GM12878 (cell line): Measurements from ENCODE around the gene CGB2. TPM values are rescaled to one million over a fixed set of nuclear protein-coding genes. Genes with fewer than 3 reads are reported as not detected.

ENCODE experiments used
- ATAC-seq: fragments of 200-7000 bp; cut with Tn5 transposase; 3 replicates; pipeline ENCODE4 v1.9.1; 2020; ENCODE audit warnings: mild to moderate bottlenecking, moderate library complexity
- BruUV-seq: library from RNA; stranded (reverse); fragments of 400-500 nt; replicated peaks from 2 replicates; lab custom pipeline; 2021; lab: Mats Ljungman, UMichigan
- CTCF ChIA-PET: fragments of 300-600 bp; sonication (Branson Sonifier 250); formaldehyde crosslinking; extraction: SDS; loops from one replicate; lab custom pipeline; 2021; ENCODE audit warnings: inconsistent platforms; lab: Yijun Ruan, JAX
- POLR2A ChIA-PET: fragments of 350-600 bp; formaldehyde crosslinking; extraction: SDS; loops from one replicate; lab custom pipeline; 2021; ENCODE audit warnings: inconsistent platforms; lab: Charles Lee
- RAD21 ChIA-PET: fragments of 300-600 bp; sonication (Branson Sonifier 250); formaldehyde crosslinking; loops from one replicate; lab custom pipeline; 2023; ENCODE audit warnings: antibody characterized with exemption; ENCODE audit not compliant: unreplicated experiment; lab: Charles Lee
- SMC1A ChIA-PET: fragments of 300-600 bp; sonication (Branson Sonifier 250); formaldehyde crosslinking; loops from one replicate; lab custom pipeline; 2023; ENCODE audit not compliant: unreplicated experiment, uncharacterized antibody; lab: Charles Lee
- DNase-seq: peaks from one replicate; pipeline ENCODE4 v3.0.0-alpha.2; 2011; ENCODE audit warnings: low read depth, low spot score
- FAIRE-seq: peaks from 3 replicates; lab custom pipeline; 2011; peaks lifted over from hg19 to GRCh38; lab: Jason Lieb, UNC
- H2AFZ ChIP-seq: 2 replicates; pipeline ENCODE4 v1.6.0; 2011; ENCODE audit warnings: low read depth, low read length, control low read depth; ENCODE audit not compliant: control insufficient read depth
- H3K27ac ChIP-seq: 2 replicates; pipeline ENCODE4 v1.5.1; 2011; ENCODE audit warnings: control low read depth; ENCODE audit not compliant: control insufficient read depth, insufficient read depth
- H3K27me3 ChIP-seq, 2 experiments: replicated peaks in 1 of 2; 2 replicates each; pipeline versions ENCODE4 v1.6.0 to v1.6.1; 2011; ENCODE audit warnings: low read length in 1 of 2; ENCODE audit not compliant: control insufficient read depth in 2 of 2, insufficient read depth in 2 of 2
- H3K36me3 ChIP-seq, 2 experiments: 2 replicates each; pipeline ENCODE4 v1.5.1; 2011; ENCODE audit warnings: low read length in 1 of 2; ENCODE audit not compliant: control insufficient read depth in 2 of 2, insufficient read depth in 2 of 2
- H3K4me1 ChIP-seq: 2 replicates; pipeline ENCODE4 v1.6.1; 2011; ENCODE audit warnings: mild to moderate bottlenecking, low read length, moderate library complexity, mixed read lengths; ENCODE audit not compliant: control insufficient read depth, insufficient read depth
- H3K4me2 ChIP-seq: 2 replicates; pipeline ENCODE4 v1.6.0; 2011; ENCODE audit warnings: control low read depth; ENCODE audit not compliant: control insufficient read depth, insufficient read depth
- H3K4me3 ChIP-seq: fragments of 200-600 bp; sonication (generic); 2 replicates; pipeline ENCODE4 v1.5.1; 2016
- H3K79me2 ChIP-seq: 2 replicates; pipeline ENCODE4 v1.6.0; 2011; ENCODE audit warnings: low read length; ENCODE audit not compliant: control insufficient read depth, insufficient read depth
- H3K9ac ChIP-seq: 2 replicates; pipeline ENCODE4 v1.8.0; 2011; ENCODE audit warnings: low read length, control low read depth, mixed read lengths; ENCODE audit not compliant: control insufficient read depth, insufficient read depth
- H3K9me3 ChIP-seq: replicated peaks from 3 replicates; pipeline ENCODE4 v1.5.1; 2011; ENCODE audit warnings: mild to moderate bottlenecking, low read length; ENCODE audit not compliant: control insufficient read depth, insufficient read depth
- H4K20me1 ChIP-seq: 2 replicates; pipeline ENCODE4 v1.6.0; 2011; ENCODE audit not compliant: control insufficient read depth, insufficient read depth
- CHD4 ChIP-seq: fragments of 200-600 bp; sonication (generic); IDR thresholded peaks from 2 replicates; pipeline ENCODE4 v1.6.1; 2016; ENCODE audit warnings: mild to moderate bottlenecking
- CREM ChIP-seq: IDR thresholded peaks from 2 replicates; pipeline ENCODE4 v1.6.1; 2014; ENCODE audit warnings: antibody characterized with exemption, low read depth
- FOS ChIP-seq: IDR thresholded peaks from 3 replicates; pipeline ENCODE4 v1.6.1; 2011; ENCODE audit warnings: borderline replicate concordance; ENCODE audit not compliant: insufficient read length; ENCODE audit errors: extremely low read depth
- HCFC1 ChIP-seq: fragments of 150-350 bp; IDR thresholded peaks from 2 replicates; pipeline ENCODE4 v1.6.1; 2014; ENCODE audit warnings: low read length
- MTA2 ChIP-seq: fragments of 450-650 bp; IDR thresholded peaks from 2 replicates; pipeline ENCODE4 v1.6.1; 2016; ENCODE audit warnings: low read depth, mild to moderate bottlenecking, moderate library complexity
- MYB ChIP-seq: fragments of 150-350 bp; IDR thresholded peaks from 2 replicates; pipeline ENCODE4 v1.6.1; 2014; ENCODE audit warnings: mild to moderate bottlenecking, low read depth, low read length, borderline replicate concordance
- NKRF ChIP-seq: fragments of 450-650 bp; conservative IDR thresholded peaks from 2 replicates; pipeline ENCODE4 v1.6.1; 2017; ENCODE audit warnings: mild to moderate bottlenecking, moderate library complexity
- POLR2AphosphoS5 ChIP-seq: IDR thresholded peaks from 2 replicates; pipeline ENCODE4 v1.6.1; 2011; ENCODE audit warnings: mild to moderate bottlenecking, low read length, inconsistent platforms
- RFX5 ChIP-seq: IDR thresholded peaks from 2 replicates; pipeline ENCODE4 v1.6.1; 2011; ENCODE audit warnings: low read depth, low read length, improper control_type of control experiment
- SMAD1 ChIP-seq: fragments of 450-650 bp; IDR thresholded peaks from 2 replicates; pipeline ENCODE4 v1.6.1; 2018; ENCODE audit warnings: mild to moderate bottlenecking, low read depth; ENCODE audit not compliant: partially characterized antibody
- ZNF207 ChIP-seq: fragments of 450-650 bp; IDR thresholded peaks from 2 replicates; pipeline ENCODE4 v1.6.1; 2014; ENCODE audit warnings: antibody characterized with exemption, mild to moderate bottlenecking, borderline replicate concordance
- ZNF384 ChIP-seq: IDR thresholded peaks from 2 replicates; pipeline ENCODE4 v1.6.1; 2012; ENCODE audit warnings: low read depth, mild to moderate bottlenecking, low read length, improper control_type of control experiment, borderline replicate concordance
- ZNF687 ChIP-seq: fragments of 450-650 bp; IDR thresholded peaks from 2 replicates; pipeline ENCODE4 v1.6.1; 2017; ENCODE audit warnings: mild to moderate bottlenecking, moderate library complexity
- WGBS: methylation state at CpG from one replicate; pipeline ENCODE4 v1.1.6; 2016; ENCODE audit warnings: low lambda C conversion rate; ENCODE audit not compliant: insufficient replicate concordance, insufficient coverage; ENCODE audit errors: missing lambda C conversion rate; 5-methylcytosine and 5-hydroxymethylcytosine counted together
- in situ Hi-C: fragments of 300-500 bp; cut with MboI; formaldehyde crosslinking; loops from 9 replicates; pipeline ENCODE4 v1.14.3; 2018; ENCODE audit warnings: mixed read lengths
- intact Hi-C: fragments of 100-400 bp; cut with micrococcal nuclease; formaldehyde crosslinking; loops from one replicate; pipeline ENCODE4 v1.14.2; 2022; ENCODE audit not compliant: unreplicated experiment
- polyA plus RNA-seq, 11 experiments: library from polyadenylated mRNA; depleted of rRNA in 4 of 11; unstranded in 6 of 11; stranded (reverse) in 5 of 11; fragments of >200 nt; fragmentation: Nextera tagmentation in 4 of 11; fragmentation: Illumina TruSeq in 1 of 11; extraction: Ambion mirVana in 4 of 11; extraction: Trizol in 1 of 11; gene quantifications; 1 replicate in 1 of 11; 2 replicates in 10 of 11; pipeline versions ENCODE4 v1.2.1 to v1.2.3, GENCODE V29; 2011 to 2016; ENCODE audit warnings: inconsistent platforms in 2 of 11, missing spikeins in 2 of 11, low read depth in 1 of 11
- total RNA-seq, 4 experiments: library from RNA; depleted of rRNA in 3 of 4; stranded (reverse); fragments of >200 nt in 3 of 4; fragmentation: Illumina TruSeq in 1 of 4; extraction: Trizol in 1 of 4; gene quantifications; 2 replicates each; pipeline versions ENCODE4 v1.2.1 to v1.2.3, GENCODE V29; 2013 to 2021

Gene CGB2
- total and polyA plus RNA-seq, 10 of the 15 experiments (the other 5 are each of a cell fraction or from before 2014, with no cell fraction given) = 0.20 to 0.37 TPM; not detected in 8

GRCh38 chr19:48992581-48993174 is 39.0 kb upstream of the CGB2 start (continued):
- peak; percentile 76; the same call in 1 of the 2 replicates for TF ChIP-seq NKRF
- TF ChIP-seq ZNF207 = no peak
- TF ChIP-seq CHD4 = no peak

- no peaks in the 10 kb centered on the region for H4K20me1 ChIP-seq
- CTCF ChIA-PET = interaction anchor here (0.6 to 4.0 kb wide), 41 partner anchors 9 to 789 kb away, joined by 3 to 55 read pairs (median 5); partner anchors contain the start of genes CA11, CGB2, HSD17B14 and LHB
- POLR2A ChIA-PET = interaction anchor here (0.5 to 3.6 kb wide), 36 partner anchors 8 to 1467 kb away, joined by 3 to 41 read pairs (median 4); partner anchors contain the start of genes ALDH16A1, BAX, CD37 and FTL
- H3K36me3 ChIP-seq = peaks cover 0 to 7% of the 10 kb centered on the region in 2 experiments; a peak in 3 of 4 replicates
- in situ Hi-C loops = no loop called here
- H3K79me2 ChIP-seq = peaks cover 53% of the 10 kb centered on the region
- H3K27me3 ChIP-seq = no peaks in the 10 kb centered on the region
- H2AFZ ChIP-seq = peak within 1 kb of the TSS; percentile 86
- H3K9ac ChIP-seq = peak within 1 kb of the TSS; percentile 91
- peak within 1 kb of the TSS; percentile 93 for H3K4me3 ChIP-seq
- SMC1A ChIA-PET = interaction anchor here (0.5 to 1.9 kb wide), 17 partner anchors 10 to 1787 kb away, joined by 3 to 11 read pairs (median 4); partner anchors contain the start of genes CA11 and FTL
- peaks cover 3% of the 10 kb centered on the region for H3K4me1 ChIP-seq
- BruUV-seq = no TSS peak
- H3K4me2 ChIP-seq = peak within 1 kb of the TSS; percentile 80
- ATAC-seq = peak; percentile 96
- DNase-seq = peak; percentile 98
- WGBS = under 1% methylated on average over 56 of the region's 56 CpGs
- peak; percentile 100 for FAIRE-seq
- intact Hi-C loops = no loop called here
- peak within 1 kb of the TSS; percentile 86 for H3K27ac ChIP-seq
- RAD21 ChIA-PET = interaction anchor here (0.7 to 2.4 kb wide), 24 partner anchors 15 to 648 kb away, joined by 3 to 17 read pairs (median 5); partner anchors contain the start of genes BCAT2, CA11, CGB2 and DBP
- H3K9me3 ChIP-seq = no peaks in the 10 kb centered on the region
- TF ChIP-seq CREM (peak; percentile 78), POLR2AphosphoS5 (peak; percentile 83), SMAD1 (no peak), MYB (peak; percentile 93), RFX5 (peak; percentile 71; the same call in 1 of the 2 replicates), ZNF687 (0 out of 2 replicates have a peak, but pooled peaks have one; percentile 38), MTA2 (peak; percentile 84), FOS (peak; percentile 55), ZNF384 (no peak), HCFC1 (peak; percentile 68)
Observed at GRCh38 chr19:48993175-48994034, 38.3 kb upstream of the CGB2 start, which contains the start of the genes GYS1 and RUVBL2. Gene GYS1 (minus strand): TSS chr19:48993309. CDS start chr19:48993112, 197 bp downstream. Gene RUVBL2 (plus strand): TSS chr19:48993887. CDS start chr19:48993912, 25 bp downstream.
